ENCODE measurements around the gene TXNDC2.

DNA sequence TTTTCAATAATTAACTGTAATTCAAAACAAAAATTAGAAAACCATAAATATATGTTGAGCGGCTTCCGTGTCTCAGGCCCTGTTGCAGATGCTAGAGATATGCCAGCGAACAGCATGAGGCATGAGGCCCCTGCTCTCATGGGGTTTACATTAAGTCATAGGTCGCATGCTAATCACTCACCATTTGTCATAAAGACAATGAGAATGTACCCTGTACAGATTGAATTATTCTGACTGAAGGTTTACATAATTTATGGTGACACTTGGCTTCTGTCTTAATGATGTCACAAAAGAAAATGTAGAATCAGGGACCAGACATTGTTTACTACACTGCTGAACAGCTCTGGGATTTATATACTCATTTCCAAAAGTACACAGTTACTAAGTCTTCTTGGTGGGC, 22.1 kb downstream of the TXNDC2 start:
- TF ChIP-seq, protein P1, sequence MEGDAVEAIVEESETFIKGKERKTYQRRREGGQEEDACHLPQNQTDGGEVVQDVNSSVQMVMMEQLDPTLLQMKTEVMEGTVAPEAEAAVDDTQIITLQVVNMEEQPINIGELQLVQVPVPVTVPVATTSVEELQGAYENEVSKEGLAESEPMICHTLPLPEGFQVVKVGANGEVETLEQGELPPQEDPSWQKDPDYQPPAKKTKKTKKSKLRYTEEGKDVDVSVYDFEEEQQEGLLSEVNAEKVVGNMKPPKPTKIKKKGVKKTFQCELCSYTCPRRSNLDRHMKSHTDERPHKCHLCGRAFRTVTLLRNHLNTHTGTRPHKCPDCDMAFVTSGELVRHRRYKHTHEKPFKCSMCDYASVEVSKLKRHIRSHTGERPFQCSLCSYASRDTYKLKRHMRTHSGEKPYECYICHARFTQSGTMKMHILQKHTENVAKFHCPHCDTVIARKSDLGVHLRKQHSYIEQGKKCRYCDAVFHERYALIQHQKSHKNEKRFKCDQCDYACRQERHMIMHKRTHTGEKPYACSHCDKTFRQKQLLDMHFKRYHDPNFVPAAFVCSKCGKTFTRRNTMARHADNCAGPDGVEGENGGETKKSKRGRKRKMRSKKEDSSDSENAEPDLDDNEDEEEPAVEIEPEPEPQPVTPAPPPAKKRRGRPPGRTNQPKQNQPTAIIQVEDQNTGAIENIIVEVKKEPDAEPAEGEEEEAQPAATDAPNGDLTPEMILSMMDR (IDR thresholded peaks at IDR 0.05 in 4 of 5, conservative IDR thresholded peaks at IDR 0.05 in 1 of 5) = no peak
- no peak for TF ChIP-seq POLR2A (IDR thresholded peaks at IDR 0.05)
